ENCODE results near the gene MYO1D. TPM values are rescaled to one million over a fixed set of nuclear protein-coding genes. Genes with fewer than 3 reads are reported as not detected.

The MYO1D gene
- total RNA-seq, 2 donors from 2014 or later: 42.9 to 43.7 TPM

DNA sequence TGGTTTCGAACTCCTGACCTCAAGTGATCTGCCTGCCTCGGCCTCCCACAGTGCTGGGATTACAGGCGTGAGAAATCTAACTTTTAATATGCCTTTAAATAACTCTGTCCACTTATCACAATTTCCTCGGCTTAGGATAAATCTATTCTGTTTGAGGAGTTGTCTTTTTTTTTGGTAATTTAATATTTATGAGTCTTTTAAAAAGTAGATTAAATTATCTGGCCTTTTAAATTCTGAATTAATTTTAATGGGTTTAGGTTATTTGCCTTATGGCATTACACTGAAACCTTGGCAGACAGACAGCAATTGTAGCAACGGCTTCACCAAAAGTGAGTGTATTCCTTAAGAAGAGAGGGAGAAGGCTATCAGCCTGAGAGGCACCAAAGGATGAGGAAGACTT is 66.2 kb downstream of the MYO1D start:
- WGBS, 2 experiments (ENCODE audit: insufficient coverage in 1 of 2, insufficient read length in 1 of 2): 90 to 97% methylated on average over 2 to 4 of the region's 5 CpGs
- no peaks in the 10 kb centered on the region for H3K36me3 Mint-ChIP-seq (ENCODE audit: low read depth)
- H3K27me3 ChIP-seq (ENCODE audit: control insufficient read depth, insufficient read depth, low read length, poor library complexity, severe bottlenecking): no peaks in the 10 kb centered on the region
- H3K36me3 ChIP-seq (ENCODE audit: control insufficient read depth, insufficient read depth, low read length): no peaks in the 10 kb centered on the region
- no peak overlapping the region for H3K4me3 Mint-ChIP-seq
- no peaks in the 10 kb centered on the region for H3K9me3 Mint-ChIP-seq
- H3K4me1 ChIP-seq (ENCODE audit: control insufficient read depth, insufficient read depth, low read length): peaks cover 14% of the 10 kb centered on the region
- no peaks in the 10 kb centered on the region for H3K9me3 ChIP-seq (ENCODE audit: control insufficient read depth, low read length)
- H3K27ac Mint-ChIP-seq: no peak overlapping the region
- peaks cover 14% of the 10 kb centered on the region for H3K4me1 Mint-ChIP-seq
- H3K27me3 Mint-ChIP-seq (ENCODE audit: insufficient read depth): no peaks in the 10 kb centered on the region
- DNase-seq: no peak
- no peak overlapping the region for H3K4me3 ChIP-seq (ENCODE audit: low read length)
- H3K9ac ChIP-seq (ENCODE audit: extremely low read depth, low read length, poor library complexity, severe bottlenecking): no peak overlapping the region
- H3K27ac ChIP-seq (ENCODE audit: low read depth, low read length): no peak overlapping the region
- TF ChIP-seq, protein P1, sequence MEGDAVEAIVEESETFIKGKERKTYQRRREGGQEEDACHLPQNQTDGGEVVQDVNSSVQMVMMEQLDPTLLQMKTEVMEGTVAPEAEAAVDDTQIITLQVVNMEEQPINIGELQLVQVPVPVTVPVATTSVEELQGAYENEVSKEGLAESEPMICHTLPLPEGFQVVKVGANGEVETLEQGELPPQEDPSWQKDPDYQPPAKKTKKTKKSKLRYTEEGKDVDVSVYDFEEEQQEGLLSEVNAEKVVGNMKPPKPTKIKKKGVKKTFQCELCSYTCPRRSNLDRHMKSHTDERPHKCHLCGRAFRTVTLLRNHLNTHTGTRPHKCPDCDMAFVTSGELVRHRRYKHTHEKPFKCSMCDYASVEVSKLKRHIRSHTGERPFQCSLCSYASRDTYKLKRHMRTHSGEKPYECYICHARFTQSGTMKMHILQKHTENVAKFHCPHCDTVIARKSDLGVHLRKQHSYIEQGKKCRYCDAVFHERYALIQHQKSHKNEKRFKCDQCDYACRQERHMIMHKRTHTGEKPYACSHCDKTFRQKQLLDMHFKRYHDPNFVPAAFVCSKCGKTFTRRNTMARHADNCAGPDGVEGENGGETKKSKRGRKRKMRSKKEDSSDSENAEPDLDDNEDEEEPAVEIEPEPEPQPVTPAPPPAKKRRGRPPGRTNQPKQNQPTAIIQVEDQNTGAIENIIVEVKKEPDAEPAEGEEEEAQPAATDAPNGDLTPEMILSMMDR (conservative IDR thresholded peaks at IDR 0.05): no peak

DNA sequence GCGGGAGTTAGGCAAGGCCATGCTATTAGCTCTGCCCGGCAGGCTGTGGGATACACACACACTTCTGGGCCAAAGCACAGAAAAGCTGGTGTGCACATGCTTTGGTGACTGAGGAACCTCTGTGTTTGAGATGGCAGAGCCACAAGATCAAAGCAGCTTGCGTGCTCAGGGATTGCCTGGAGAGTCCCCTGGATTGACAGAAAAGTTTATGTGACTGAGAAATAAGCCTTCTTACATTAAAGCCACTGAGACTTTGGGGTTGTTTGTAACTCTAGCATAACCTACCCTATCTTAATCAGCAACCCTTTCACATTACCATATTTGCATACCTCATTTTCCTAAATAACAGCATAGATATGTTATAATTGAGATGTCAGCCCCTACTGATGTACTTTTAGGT is 69.3 kb downstream of the MYO1D start:
- TF ChIP-seq, protein P1 (conservative IDR thresholded peaks at IDR 0.05): no peak
- Histone ChIP-seq H3K9me3 (ENCODE audit: control insufficient read depth, low read length) (no peaks in the 10 kb centered on the region), H3K9ac (ENCODE audit: extremely low read depth, low read length, poor library complexity, severe bottlenecking) (no peak overlapping the region), H3K36me3 (ENCODE audit: control insufficient read depth, insufficient read depth, low read length) (no peaks in the 10 kb centered on the region), H3K27me3 (ENCODE audit: control insufficient read depth, insufficient read depth, low read length, poor library complexity, severe bottlenecking) (no peaks in the 10 kb centered on the region), H3K4me1 (ENCODE audit: control insufficient read depth, insufficient read depth, low read length) (peaks cover 14% of the 10 kb centered on the region), H3K4me3 (ENCODE audit: low read length) (no peak overlapping the region), H3K27ac (ENCODE audit: low read depth, low read length) (no peak overlapping the region)
- no peaks in the 10 kb centered on the region for H3K36me3 Mint-ChIP-seq (ENCODE audit: low read depth)
- H3K9me3 Mint-ChIP-seq: no peaks in the 10 kb centered on the region
- H3K27ac Mint-ChIP-seq: no peak overlapping the region
- H3K4me1 Mint-ChIP-seq: peaks cover 11% of the 10 kb centered on the region
- no peak overlapping the region for H3K4me3 Mint-ChIP-seq
- WGBS, 2 experiments (ENCODE audit: insufficient coverage in 1 of 2, insufficient read length in 1 of 2): 89 to 100% methylated on average over 1 to 3 of the region's 3 CpGs
- no peak for DNase-seq
- H3K27me3 Mint-ChIP-seq (ENCODE audit: insufficient read depth): no peaks in the 10 kb centered on the region

DNA sequence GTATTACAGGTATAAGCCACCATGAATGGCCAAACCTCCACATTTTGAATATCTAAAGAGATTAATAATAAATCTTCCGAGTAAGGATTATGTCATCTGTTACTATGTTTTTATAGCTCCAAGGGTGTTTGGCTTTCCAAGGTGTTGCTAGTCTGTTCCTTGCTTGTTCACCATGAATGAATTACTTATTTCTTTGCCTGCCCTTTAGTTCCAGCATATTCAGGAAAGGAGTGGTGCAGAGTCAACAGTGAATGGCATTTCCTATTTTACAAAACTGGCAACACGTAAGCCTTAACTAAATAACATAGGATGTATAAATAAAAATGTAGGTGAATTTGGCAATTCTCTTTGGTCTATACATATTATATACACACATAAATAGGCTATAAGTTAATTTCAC is 70.3 kb downstream of the MYO1D start:
- DNase-seq: no peak
- H3K4me1 Mint-ChIP-seq: peaks cover 11% of the 10 kb centered on the region
- H3K9ac ChIP-seq (ENCODE audit: extremely low read depth, low read length, poor library complexity, severe bottlenecking): no peak overlapping the region
- H3K27ac Mint-ChIP-seq: no peak overlapping the region
- H3K9me3 Mint-ChIP-seq: no peaks in the 10 kb centered on the region
- no peak overlapping the region for H3K27ac ChIP-seq (ENCODE audit: low read depth, low read length)
- H3K4me1 ChIP-seq (ENCODE audit: control insufficient read depth, insufficient read depth, low read length): peaks cover 12% of the 10 kb centered on the region
- H3K36me3 ChIP-seq (ENCODE audit: control insufficient read depth, insufficient read depth, low read length): no peaks in the 10 kb centered on the region
- no peak overlapping the region for H3K4me3 Mint-ChIP-seq
- no peaks in the 10 kb centered on the region for H3K27me3 Mint-ChIP-seq (ENCODE audit: insufficient read depth)
- TF ChIP-seq, protein P1 (conservative IDR thresholded peaks at IDR 0.05): no peak
- 95% methylated on average over 1 of the region's 2 CpGs; no CpG with 5 or more reads in 1 of the 2 experiments for WGBS, 2 experiments (ENCODE audit: insufficient coverage in 1 of 2, insufficient read length in 1 of 2)
- no peaks in the 10 kb centered on the region for H3K36me3 Mint-ChIP-seq (ENCODE audit: low read depth)
- H3K9me3 ChIP-seq (ENCODE audit: control insufficient read depth, low read length): no peaks in the 10 kb centered on the region
- no peak overlapping the region for H3K4me3 ChIP-seq (ENCODE audit: low read length)
- H3K27me3 ChIP-seq (ENCODE audit: control insufficient read depth, insufficient read depth, low read length, poor library complexity, severe bottlenecking): no peaks in the 10 kb centered on the region
